GM12872 (cell line): ENCODE results near the gene DPF3.

Source experiments
- CTCF ChIP-seq: IDR thresholded peaks from 3 replicates; pipeline ENCODE4 v1.5.1; 2011; ENCODE audit warnings: low read depth, mild to moderate bottlenecking, low read length, moderate library complexity; ENCODE audit not compliant: insufficient read depth

DPF3 gene

GRCh38 chr14:72892879-72893635 lies 844 bp downstream of the DPF3 start:
- TF ChIP-seq CTCF = no peak

GRCh38 chr14:72892103-72892878 lies 1.6 kb downstream of the DPF3 start:
- TF ChIP-seq CTCF = no peak

GRCh38 chr14:72891666-72892102 lies 2.2 kb downstream of the DPF3 start:
- no peak for TF ChIP-seq CTCF

GRCh38 chr14:72889366-72889765 lies 4.5 kb downstream of the DPF3 start:
- no peak for TF ChIP-seq CTCF

GRCh38 chr14:72888636-72889201 lies 5.2 kb downstream of the DPF3 start:
- no peak for TF ChIP-seq CTCF

- no peak for TF ChIP-seq CTCF
Observed at GRCh38 chr14:72888192-72888591, 5.7 kb downstream of the DPF3 start.

GRCh38 chr14:72887514-72887913 lies 6.4 kb downstream of the DPF3 start:
- TF ChIP-seq CTCF = no peak
